SJSA1 (cell line): ENCODE results near the gene SCLY. TPM values are rescaled to one million over a fixed set of nuclear protein-coding genes. Genes with fewer than 3 reads are reported as not detected.

Experiments
- DNase-seq, 2 experiments: peaks; one replicate each; pipeline ENCODE4 v3.0.0-alpha.2; 2015 to 2020; ENCODE audit warnings: low spot score in 2 of 2, low read depth in 1 of 2
- H3K27ac ChIP-seq: fragments of 250-450 bp; sonication (Bioruptor Pico); 2 replicates; pipeline ENCODE4 v1.5.1; 2020; ENCODE audit warnings: mild to moderate bottlenecking, moderate library complexity
- H3K27me3 ChIP-seq: fragments of 250-450 bp; sonication (Bioruptor Pico); replicated peaks from 2 replicates; pipeline ENCODE4 v1.5.1; 2020; ENCODE audit warnings: mild to moderate bottlenecking, moderate library complexity
- H3K36me3 ChIP-seq: fragments of 250-450 bp; sonication (Bioruptor Pico); 2 replicates; pipeline ENCODE4 v1.5.1; 2020; ENCODE audit warnings: mild to moderate bottlenecking
- H3K4me1 ChIP-seq: fragments of 250-450 bp; sonication (Bioruptor Pico); replicated peaks from 2 replicates; pipeline ENCODE4 v1.6.1; 2021; ENCODE audit warnings: mild to moderate bottlenecking
- H3K4me3 ChIP-seq: fragments of 250-450 bp; sonication (Bioruptor Pico); 2 replicates; pipeline ENCODE4 v1.5.1; 2020; ENCODE audit warnings: mild to moderate bottlenecking
- H3K9me3 ChIP-seq: fragments of 250-450 bp; sonication (Bioruptor Pico); replicated peaks from 2 replicates; pipeline ENCODE4 v1.5.1; 2020; ENCODE audit warnings: mild to moderate bottlenecking
- total RNA-seq: library from RNA; depleted of rRNA; stranded (reverse); fragments of >200 nt; shearing (Covaris generic); gene quantifications from 2 replicates; pipeline ENCODE4 v1.2.3, GENCODE V29; 2014

SCLY gene
- total RNA-seq, 1 experiment from 2014 or later, result 38.1 TPM

GRCh38 chr2:238100049-238100820 is 39.4 kb downstream of the SCLY start, which contains the start of gene ESPNL:
ESPNL (plus strand) TSS chr2:238100340; CDS start chr2:238100420, 80 bp downstream.
- Histone ChIP-seq H3K9me3 (no peaks in the 10 kb centered on the region), H3K4me3 (no peak within 1 kb of the TSS), H3K27ac (no peak within 1 kb of the TSS), H3K27me3 (no peaks in the 10 kb centered on the region), H3K4me1 (0 out of 2 replicates have a peak, but pooled peaks cover 3% of the 10 kb centered on the region), H3K36me3 (no peaks in the 10 kb centered on the region)
- DNase-seq, result no peak

- H3K4me3 ChIP-seq, result no peak overlapping the region
- no peak overlapping the region for H3K27ac ChIP-seq
- H3K4me1 ChIP-seq, result 0 out of 2 replicates have a peak, but pooled peaks cover 3% of the 10 kb centered on the region
- H3K9me3 ChIP-seq, result no peaks in the 10 kb centered on the region
- no peaks in the 10 kb centered on the region for H3K36me3 ChIP-seq
- no peak for DNase-seq
- H3K27me3 ChIP-seq, result no peaks in the 10 kb centered on the region
Measured at GRCh38 chr2:238100821-238101771, 40.3 kb downstream of the SCLY start.

- Histone ChIP-seq H3K27ac (no peak overlapping the region), H3K27me3 (no peaks in the 10 kb centered on the region), H3K36me3 (no peaks in the 10 kb centered on the region), H3K9me3 (no peaks in the 10 kb centered on the region), H3K4me1 (0 out of 2 replicates have a peak, but pooled peaks cover 3% of the 10 kb centered on the region), H3K4me3 (no peak overlapping the region)
- DNase-seq, result no peak
Measured at GRCh38 chr2:238101891-238102841, 41.4 kb downstream of the SCLY start.

GRCh38 chr2:238102865-238103264 is 42.1 kb downstream of the SCLY start:
- Histone ChIP-seq H3K27me3 (no peaks in the 10 kb centered on the region), H3K9me3 (no peaks in the 10 kb centered on the region), H3K27ac (no peak overlapping the region), H3K4me3 (no peak overlapping the region), H3K36me3 (no peaks in the 10 kb centered on the region), H3K4me1 (0 out of 2 replicates have a peak, but pooled peaks cover 3% of the 10 kb centered on the region)
- DNase-seq, result no peak

- no peak for DNase-seq
- Histone ChIP-seq H3K9me3 (no peaks in the 10 kb centered on the region), H3K27ac (no peak overlapping the region), H3K4me1 (no peaks in the 10 kb centered on the region), H3K27me3 (no peaks in the 10 kb centered on the region), H3K36me3 (no peaks in the 10 kb centered on the region), H3K4me3 (no peak overlapping the region)
Measured at GRCh38 chr2:238103465-238104225, 42.8 kb downstream of the SCLY start.

GRCh38 chr2:238104226-238104690 is 43.5 kb downstream of the SCLY start:
- no peak for DNase-seq
- H3K27me3 ChIP-seq, result no peaks in the 10 kb centered on the region
- H3K9me3 ChIP-seq, result no peaks in the 10 kb centered on the region
- H3K36me3 ChIP-seq, result no peaks in the 10 kb centered on the region
- H3K4me1 ChIP-seq, result no peaks in the 10 kb centered on the region
- no peak overlapping the region for H3K27ac ChIP-seq
- H3K4me3 ChIP-seq, result no peak overlapping the region

- Histone ChIP-seq H3K27ac (no peak overlapping the region), H3K36me3 (no peaks in the 10 kb centered on the region), H3K4me1 (no peaks in the 10 kb centered on the region), H3K9me3 (no peaks in the 10 kb centered on the region), H3K27me3 (no peaks in the 10 kb centered on the region), H3K4me3 (no peak overlapping the region)
- DNase-seq, result no peak
Measured at GRCh38 chr2:238104691-238105371, 44.0 kb downstream of the SCLY start.

GRCh38 chr2:238105506-238106338 is 44.9 kb downstream of the SCLY start:
- no peaks in the 10 kb centered on the region for H3K27me3 ChIP-seq
- H3K4me3 ChIP-seq, result no peak overlapping the region
- no peaks in the 10 kb centered on the region for H3K36me3 ChIP-seq
- DNase-seq, result no peak
- H3K9me3 ChIP-seq, result no peaks in the 10 kb centered on the region
- H3K27ac ChIP-seq, result no peak overlapping the region
- H3K4me1 ChIP-seq, result no peaks in the 10 kb centered on the region

GRCh38 chr2:238106339-238106697 is 45.5 kb downstream of the SCLY start:
- no peak for DNase-seq
- Histone ChIP-seq H3K4me3 (no peak overlapping the region), H3K27ac (no peak overlapping the region), H3K9me3 (no peaks in the 10 kb centered on the region), H3K27me3 (no peaks in the 10 kb centered on the region), H3K4me1 (no peaks in the 10 kb centered on the region), H3K36me3 (no peaks in the 10 kb centered on the region)

- Histone ChIP-seq H3K27me3 (no peaks in the 10 kb centered on the region), H3K9me3 (no peaks in the 10 kb centered on the region), H3K36me3 (no peaks in the 10 kb centered on the region), H3K4me1 (no peaks in the 10 kb centered on the region), H3K27ac (no peak overlapping the region), H3K4me3 (no peak overlapping the region)
- DNase-seq, result no peak
Measured at GRCh38 chr2:238106698-238107524, 46.1 kb downstream of the SCLY start.
